GM23248 (cell line): ENCODE measurements around the gene P2RX1. TPM values are rescaled to one million over a fixed set of nuclear protein-coding genes. Genes with fewer than 3 reads are reported as not detected.

Experiments used
- DNase-seq: peaks from one replicate; pipeline ENCODE4 v3.0.0-alpha.2; 2015
- H2AFZ ChIP-seq: fragments of 200-600 bp; sonication (generic); 2 replicates; pipeline ENCODE4 v1.6.1; 2016; ENCODE audit warnings: antibody characterized with exemption
- H3F3A ChIP-seq: fragments of 200-600 bp; sonication (generic); 2 replicates; pipeline ENCODE4 v1.6.1; 2016; ENCODE audit warnings: mild to moderate bottlenecking, antibody characterized with exemption, mixed run types; ENCODE audit not compliant: insufficient read depth
- H3K27ac ChIP-seq: fragments of 200-600 bp; sonication (generic); 2 replicates; pipeline ENCODE4 v1.5.1; 2016; ENCODE audit warnings: mild to moderate bottlenecking
- H3K27me3 ChIP-seq: fragments of 200-600 bp; sonication (generic); replicated peaks from 2 replicates; pipeline ENCODE4 v1.6.1; 2016; ENCODE audit warnings: mild to moderate bottlenecking; ENCODE audit not compliant: insufficient read depth
- H3K36me3 ChIP-seq: fragments of 200-600 bp; sonication (generic); 2 replicates; pipeline ENCODE4 v1.6.1; 2016; ENCODE audit warnings: low read depth, mild to moderate bottlenecking
- H3K4me1 ChIP-seq: fragments of 200-600 bp; sonication (generic); 2 replicates; pipeline ENCODE4 v1.6.1; 2016; ENCODE audit warnings: mild to moderate bottlenecking; ENCODE audit not compliant: insufficient read depth
- H3K4me2 ChIP-seq: fragments of 200-600 bp; sonication (generic); one replicate; pipeline ENCODE4 v1.6.1; 2016; ENCODE audit warnings: mild to moderate bottlenecking; ENCODE audit not compliant: unreplicated experiment
- H3K4me3 ChIP-seq: fragments of 200-600 bp; sonication (generic); 2 replicates; pipeline ENCODE4 v1.5.1; 2016; ENCODE audit warnings: mild to moderate bottlenecking
- H3K79me2 ChIP-seq: fragments of 200-600 bp; sonication (generic); 2 replicates; pipeline ENCODE4 v1.6.1; 2016; ENCODE audit warnings: mild to moderate bottlenecking; ENCODE audit not compliant: insufficient read depth
- H3K9ac ChIP-seq: fragments of 200-600 bp; sonication (generic); 2 replicates; pipeline ENCODE4 v1.6.1; 2016; ENCODE audit warnings: mild to moderate bottlenecking
- H3K9me2 ChIP-seq: fragments of 200-600 bp; sonication (generic); 2 replicates; pipeline ENCODE4 v1.6.1; 2016; ENCODE audit warnings: mixed run types, mild to moderate bottlenecking, moderate library complexity; ENCODE audit not compliant: insufficient read depth
- H3K9me3 ChIP-seq: fragments of 200-600 bp; sonication (generic); one replicate; pipeline ENCODE4 v1.6.1; 2017; ENCODE audit warnings: low read depth
- H4K20me1 ChIP-seq: fragments of 200-600 bp; sonication (generic); 2 replicates; pipeline ENCODE4 v1.6.0; 2016; ENCODE audit not compliant: insufficient read depth
- EZH2 ChIP-seq: fragments of 200-600 bp; sonication (generic); IDR thresholded peaks from 2 replicates; pipeline ENCODE4 v1.6.1; 2018; ENCODE audit warnings: antibody characterized with exemption, mild to moderate bottlenecking; ENCODE audit not compliant: insufficient read depth, poor library complexity, severe bottlenecking
- EZH2phosphoT487 ChIP-seq: fragments of 200-600 bp; sonication (generic); IDR thresholded peaks from 2 replicates; pipeline ENCODE4 v1.6.1; 2018; ENCODE audit warnings: antibody characterized with exemption, moderate library complexity, mild to moderate bottlenecking, low read depth; ENCODE audit not compliant: insufficient read depth
- WGBS, 2 experiments: methylation state at CpG; one replicate each; pipeline ENCODE4 v1.1.6; 2015 to 2017; ENCODE audit warnings: low lambda C conversion rate in 2 of 2, low coverage in 1 of 2; ENCODE audit errors: missing lambda C conversion rate in 2 of 2; 5-methylcytosine and 5-hydroxymethylcytosine counted together
- in situ Hi-C: fragments of 300-500 bp; cut with MboI; formaldehyde crosslinking; loops from 2 replicates; pipeline ENCODE4 v1.15.0; 2020
- polyA plus RNA-seq: library from polyadenylated mRNA; unstranded; fragments of >200 nt; fragmentation: Nextera tagmentation; extraction: Ambion mirVana; gene quantifications from 2 replicates; pipeline ENCODE4 v1.2.1, GENCODE V29; 2016
- total RNA-seq: library from RNA; depleted of rRNA; stranded (reverse); fragments of >200 nt; shearing (Covaris generic); gene quantifications from 2 replicates; pipeline ENCODE4 v1.2.3, GENCODE V29; 2014

Gene P2RX1
- total and polyA plus RNA-seq, 2 experiments from 2014 or later = not detected

- H4K20me1 ChIP-seq = no peaks in the 10 kb centered on the region
- H3K79me2 ChIP-seq = no peaks in the 10 kb centered on the region
- WGBS, 2 experiments = 3 to 5% methylated on average over 34 to 67 of the region's 68 CpGs
- H3K27me3 ChIP-seq = no peaks in the 10 kb centered on the region
- H3K9ac ChIP-seq = peak overlapping the region; percentile 70
- peak; percentile 89 for DNase-seq
- H3K4me3 ChIP-seq = peak overlapping the region; percentile 69
- peak overlapping the region; percentile 74 for H3K4me2 ChIP-seq
- H3K36me3 ChIP-seq = no peaks in the 10 kb centered on the region
- H3K4me1 ChIP-seq = no peaks in the 10 kb centered on the region
- H2AFZ ChIP-seq = peak overlapping the region; percentile 95
- H3K9me3 ChIP-seq = no peaks in the 10 kb centered on the region
- no peak overlapping the region for H3K27ac ChIP-seq
- TF ChIP-seq EZH2 (no peak), EZH2phosphoT487 (no peak)
- in situ Hi-C loops = no loop called here
- no peaks in the 10 kb centered on the region for H3K9me2 ChIP-seq
- H3F3A ChIP-seq = no peaks in the 10 kb centered on the region
These were observed 28.5 kb upstream of the P2RX1 start for GRCh38 chr17:3944485-3945388.

- H3K4me3 ChIP-seq = no peak overlapping the region
- no peaks in the 10 kb centered on the region for H3K27me3 ChIP-seq
- H3K4me1 ChIP-seq = no peaks in the 10 kb centered on the region
- H3K27ac ChIP-seq = no peak overlapping the region
- TF ChIP-seq EZH2 (no peak), EZH2phosphoT487 (no peak)
- H3K9me3 ChIP-seq = no peaks in the 10 kb centered on the region
- no peak overlapping the region for H3K4me2 ChIP-seq
- in situ Hi-C loops = no loop called here
- DNase-seq = no peak
- 79 to 82% methylated on average over 23 of the region's 23 CpGs for WGBS, 2 experiments
- H3F3A ChIP-seq = no peaks in the 10 kb centered on the region
- no peaks in the 10 kb centered on the region for H3K36me3 ChIP-seq
- no peak overlapping the region for H2AFZ ChIP-seq
- no peaks in the 10 kb centered on the region for H3K79me2 ChIP-seq
- no peaks in the 10 kb centered on the region for H4K20me1 ChIP-seq
- no peaks in the 10 kb centered on the region for H3K9me2 ChIP-seq
- no peak overlapping the region for H3K9ac ChIP-seq
These were observed 27.1 kb upstream of the P2RX1 start for GRCh38 chr17:3943240-3943891.

- Histone ChIP-seq H4K20me1 (no peaks in the 10 kb centered on the region), H3K4me2 (no peak overlapping the region), H3K9me2 (no peaks in the 10 kb centered on the region), H3K4me1 (no peaks in the 10 kb centered on the region), H3K27me3 (no peaks in the 10 kb centered on the region), H2AFZ (no peak overlapping the region), H3K27ac (no peak overlapping the region), H3F3A (no peaks in the 10 kb centered on the region), H3K9ac (no peak overlapping the region), H3K4me3 (no peak overlapping the region), H3K9me3 (no peaks in the 10 kb centered on the region), H3K36me3 (no peaks in the 10 kb centered on the region), H3K79me2 (no peaks in the 10 kb centered on the region)
- TF ChIP-seq EZH2 = no peak
- no peak for TF ChIP-seq EZH2phosphoT487
- 89 to 92% methylated on average over 48 of the region's 48 CpGs for WGBS, 2 experiments
- in situ Hi-C loops = no loop called here
- no peak for DNase-seq
These were observed 24.9 kb upstream of the P2RX1 start for GRCh38 chr17:3940965-3941698.

- TF ChIP-seq EZH2phosphoT487 = no peak
- no peak for TF ChIP-seq EZH2
- no peaks in the 10 kb centered on the region for H3K27me3 ChIP-seq
- H3K9me3 ChIP-seq = no peaks in the 10 kb centered on the region
- H3K79me2 ChIP-seq = no peaks in the 10 kb centered on the region
- no peaks in the 10 kb centered on the region for H3K4me1 ChIP-seq
- in situ Hi-C loops = no loop called here
- H4K20me1 ChIP-seq = no peaks in the 10 kb centered on the region
- H3F3A ChIP-seq = no peaks in the 10 kb centered on the region
- H2AFZ ChIP-seq = no peak overlapping the region
- 93 to 97% methylated on average over 16 to 17 of the region's 17 CpGs for WGBS, 2 experiments
- no peaks in the 10 kb centered on the region for H3K9me2 ChIP-seq
- no peak overlapping the region for H3K9ac ChIP-seq
- H3K4me3 ChIP-seq = no peak overlapping the region
- DNase-seq = no peak
- H3K36me3 ChIP-seq = no peaks in the 10 kb centered on the region
- no peak overlapping the region for H3K4me2 ChIP-seq
- no peak overlapping the region for H3K27ac ChIP-seq
These were observed 21.1 kb upstream of the P2RX1 start for GRCh38 chr17:3937359-3937758.
